ENCODE measurements around the gene PCDHB9.
"Not testable (repeated sequence)": the region's sequence is repeated elsewhere in the genome, so short reads cannot be mapped to it uniquely, and the experiment has no call there.

The PCDHB9 gene

DNA sequence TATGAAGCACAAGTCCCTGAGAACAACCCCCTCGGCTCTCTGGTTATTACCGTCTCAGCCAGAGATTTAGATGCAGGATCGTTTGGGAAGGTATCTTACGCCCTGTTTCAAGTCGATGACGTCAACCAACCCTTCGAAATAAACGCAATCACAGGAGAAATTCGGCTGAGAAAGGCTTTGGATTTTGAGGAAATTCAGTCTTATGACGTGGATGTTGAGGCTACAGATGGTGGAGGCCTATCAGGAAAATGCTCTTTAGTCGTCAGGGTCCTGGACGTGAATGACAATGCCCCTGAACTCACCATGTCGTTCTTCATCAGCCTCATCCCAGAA, 36.0 kb upstream of the PCDHB9 start:
- TF ChIP-seq ZNF8 (CRISPR knock-in tag; IDR thresholded peaks at IDR 0.05) (no peak), ZNF565 (CRISPR knock-in tag; conservative IDR thresholded peaks at IDR 0.05; ENCODE audit: low read depth) (no peak), ESRRG (CRISPR knock-in tag; IDR thresholded peaks at IDR 0.05) (no peak), TOX (CRISPR knock-in tag; IDR thresholded peaks at IDR 0.05; ENCODE audit: borderline replicate concordance) (no peak), ZC3H10 (CRISPR knock-in tag; IDR thresholded peaks at IDR 0.05) (no peak), TCF4 (CRISPR knock-in tag; IDR thresholded peaks at IDR 0.05; ENCODE audit: borderline replicate concordance) (no peak), PPARA (CRISPR knock-in tag; IDR thresholded peaks at IDR 0.05; ENCODE audit: borderline replicate concordance) (no peak), ARNTL (CRISPR knock-in tag; IDR thresholded peaks at IDR 0.05; ENCODE audit: borderline replicate concordance, low read depth) (no peak), GLIS3 (CRISPR knock-in tag; IDR thresholded peaks at IDR 0.05) (no peak)
- TF ChIP-seq, protein P1, sequence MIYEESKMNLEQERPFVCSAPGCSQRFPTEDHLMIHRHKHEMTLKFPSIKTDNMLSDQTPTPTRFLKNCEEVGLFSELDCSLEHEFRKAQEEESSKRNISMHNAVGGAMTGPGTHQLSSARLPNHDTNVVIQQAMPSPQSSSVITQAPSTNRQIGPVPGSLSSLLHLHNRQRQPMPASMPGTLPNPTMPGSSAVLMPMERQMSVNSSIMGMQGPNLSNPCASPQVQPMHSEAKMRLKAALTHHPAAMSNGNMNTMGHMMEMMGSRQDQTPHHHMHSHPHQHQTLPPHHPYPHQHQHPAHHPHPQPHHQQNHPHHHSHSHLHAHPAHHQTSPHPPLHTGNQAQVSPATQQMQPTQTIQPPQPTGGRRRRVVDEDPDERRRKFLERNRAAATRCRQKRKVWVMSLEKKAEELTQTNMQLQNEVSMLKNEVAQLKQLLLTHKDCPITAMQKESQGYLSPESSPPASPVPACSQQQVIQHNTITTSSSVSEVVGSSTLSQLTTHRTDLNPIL (CRISPR knock-in tag; IDR thresholded peaks at IDR 0.05; ENCODE audit: low read depth): no peak
- TF ChIP-seq, protein P2, sequence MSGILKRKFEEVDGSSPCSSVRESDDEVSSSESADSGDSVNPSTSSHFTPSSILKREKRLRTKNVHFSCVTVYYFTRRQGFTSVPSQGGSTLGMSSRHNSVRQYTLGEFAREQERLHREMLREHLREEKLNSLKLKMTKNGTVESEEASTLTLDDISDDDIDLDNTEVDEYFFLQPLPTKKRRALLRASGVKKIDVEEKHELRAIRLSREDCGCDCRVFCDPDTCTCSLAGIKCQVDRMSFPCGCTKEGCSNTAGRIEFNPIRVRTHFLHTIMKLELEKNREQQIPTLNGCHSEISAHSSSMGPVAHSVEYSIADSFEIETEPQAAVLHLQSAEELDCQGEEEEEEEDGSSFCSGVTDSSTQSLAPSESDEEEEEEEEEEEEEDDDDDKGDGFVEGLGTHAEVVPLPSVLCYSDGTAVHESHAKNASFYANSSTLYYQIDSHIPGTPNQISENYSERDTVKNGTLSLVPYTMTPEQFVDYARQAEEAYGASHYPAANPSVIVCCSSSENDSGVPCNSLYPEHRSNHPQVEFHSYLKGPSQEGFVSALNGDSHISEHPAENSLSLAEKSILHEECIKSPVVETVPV (CRISPR knock-in tag; IDR thresholded peaks at IDR 0.05): no peak
- TF ChIP-seq, protein P3, sequence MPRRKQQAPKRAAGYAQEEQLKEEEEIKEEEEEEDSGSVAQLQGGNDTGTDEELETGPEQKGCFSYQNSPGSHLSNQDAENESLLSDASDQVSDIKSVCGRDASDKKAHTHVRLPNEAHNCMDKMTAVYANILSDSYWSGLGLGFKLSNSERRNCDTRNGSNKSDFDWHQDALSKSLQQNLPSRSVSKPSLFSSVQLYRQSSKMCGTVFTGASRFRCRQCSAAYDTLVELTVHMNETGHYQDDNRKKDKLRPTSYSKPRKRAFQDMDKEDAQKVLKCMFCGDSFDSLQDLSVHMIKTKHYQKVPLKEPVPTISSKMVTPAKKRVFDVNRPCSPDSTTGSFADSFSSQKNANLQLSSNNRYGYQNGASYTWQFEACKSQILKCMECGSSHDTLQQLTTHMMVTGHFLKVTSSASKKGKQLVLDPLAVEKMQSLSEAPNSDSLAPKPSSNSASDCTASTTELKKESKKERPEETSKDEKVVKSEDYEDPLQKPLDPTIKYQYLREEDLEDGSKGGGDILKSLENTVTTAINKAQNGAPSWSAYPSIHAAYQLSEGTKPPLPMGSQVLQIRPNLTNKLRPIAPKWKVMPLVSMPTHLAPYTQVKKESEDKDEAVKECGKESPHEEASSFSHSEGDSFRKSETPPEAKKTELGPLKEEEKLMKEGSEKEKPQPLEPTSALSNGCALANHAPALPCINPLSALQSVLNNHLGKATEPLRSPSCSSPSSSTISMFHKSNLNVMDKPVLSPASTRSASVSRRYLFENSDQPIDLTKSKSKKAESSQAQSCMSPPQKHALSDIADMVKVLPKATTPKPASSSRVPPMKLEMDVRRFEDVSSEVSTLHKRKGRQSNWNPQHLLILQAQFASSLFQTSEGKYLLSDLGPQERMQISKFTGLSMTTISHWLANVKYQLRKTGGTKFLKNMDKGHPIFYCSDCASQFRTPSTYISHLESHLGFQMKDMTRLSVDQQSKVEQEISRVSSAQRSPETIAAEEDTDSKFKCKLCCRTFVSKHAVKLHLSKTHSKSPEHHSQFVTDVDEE (CRISPR knock-in tag; IDR thresholded peaks at IDR 0.05): no peak
- TF ChIP-seq, protein P4, sequence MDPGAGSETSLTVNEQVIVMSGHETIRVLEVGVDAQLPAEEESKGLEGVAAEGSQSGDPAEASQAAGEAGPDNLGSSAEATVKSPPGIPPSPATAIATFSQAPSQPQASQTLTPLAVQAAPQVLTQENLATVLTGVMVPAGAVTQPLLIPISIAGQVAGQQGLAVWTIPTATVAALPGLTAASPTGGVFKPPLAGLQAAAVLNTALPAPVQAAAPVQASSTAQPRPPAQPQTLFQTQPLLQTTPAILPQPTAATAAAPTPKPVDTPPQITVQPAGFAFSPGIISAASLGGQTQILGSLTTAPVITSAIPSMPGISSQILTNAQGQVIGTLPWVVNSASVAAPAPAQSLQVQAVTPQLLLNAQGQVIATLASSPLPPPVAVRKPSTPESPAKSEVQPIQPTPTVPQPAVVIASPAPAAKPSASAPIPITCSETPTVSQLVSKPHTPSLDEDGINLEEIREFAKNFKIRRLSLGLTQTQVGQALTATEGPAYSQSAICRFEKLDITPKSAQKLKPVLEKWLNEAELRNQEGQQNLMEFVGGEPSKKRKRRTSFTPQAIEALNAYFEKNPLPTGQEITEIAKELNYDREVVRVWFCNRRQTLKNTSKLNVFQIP (CRISPR knock-in tag; IDR thresholded peaks at IDR 0.05; ENCODE audit: borderline replicate concordance, low read depth): no peak
- no peak for ATAC-seq

GRCh38 chr5:141151632-141152031, 35.3 kb upstream of the PCDHB9 start:
- not testable (repeated sequence) for ATAC-seq

- ATAC-seq: not testable (repeated sequence)
Observed at GRCh38 chr5:141152096-141152495, 34.9 kb upstream of the PCDHB9 start.

DNA sequence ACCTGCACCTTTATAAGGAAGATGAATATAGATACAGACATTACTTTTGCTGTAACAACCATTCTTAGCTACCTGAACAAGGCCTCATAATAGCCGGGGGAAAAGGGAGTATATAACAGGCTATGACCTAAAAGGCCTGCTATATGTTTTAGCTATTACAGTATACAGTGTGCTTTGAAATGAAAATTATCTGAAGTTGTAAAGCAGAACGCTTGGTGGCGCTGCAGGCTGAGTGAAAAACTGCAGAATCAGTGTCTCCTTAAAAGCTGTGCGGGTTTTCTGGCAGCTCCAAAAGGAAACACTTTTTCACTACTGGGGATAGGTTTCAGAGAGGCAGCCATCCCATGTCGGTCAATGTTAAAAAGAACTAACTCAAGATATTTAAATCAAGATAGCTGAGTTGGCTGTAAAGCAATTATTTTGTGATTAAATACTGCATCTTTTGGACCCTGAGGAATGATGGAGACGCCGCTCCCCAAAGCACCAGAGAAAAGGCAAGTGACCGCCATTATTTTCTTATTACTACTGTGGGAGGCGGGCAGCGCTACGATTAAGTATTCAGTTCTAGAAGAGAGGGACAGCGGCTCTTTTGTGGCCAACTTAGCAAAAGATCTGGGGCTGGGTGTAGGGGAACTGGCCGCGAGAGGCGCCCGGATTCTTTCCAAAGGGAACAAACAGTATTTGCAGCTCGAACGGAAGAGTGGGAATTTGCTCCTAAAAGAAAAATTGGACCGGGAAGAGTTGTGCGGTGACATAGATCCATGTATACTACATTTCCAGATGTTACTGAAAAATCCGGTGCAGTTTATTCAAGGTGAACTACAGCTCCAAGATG, 31.2 kb upstream of the PCDHB9 start:
- ATAC-seq: no peak
- TF ChIP-seq ZFP30 (CRISPR knock-in tag; IDR thresholded peaks at IDR 0.05): no peak

GRCh38 chr5:141157356-141157755, 29.6 kb upstream of the PCDHB9 start:
- ATAC-seq: not testable (repeated sequence)

- not testable (repeated sequence) for ATAC-seq
Observed at GRCh38 chr5:141157901-141158300, 29.1 kb upstream of the PCDHB9 start.
